Gastroesophageal sphincter (tissue), 4 donors: ENCODE data around the gene MAN2C1. TPM values are rescaled to one million over a fixed set of nuclear protein-coding genes. Genes with fewer than 3 reads are reported as not detected.

Source experiments
- ATAC-seq: fragments of 150-250 bp; one replicate; pipeline ENCODE4 v1.9.1; 2016; ENCODE audit warnings: mild to moderate bottlenecking, moderate library complexity
- H3K27ac ChIP-seq, 4 donors: fragments of 200-600 bp; sonication (generic) in 3 of 4; 1 replicate in 3 of 4; 2 replicates in 1 of 4; pipeline ENCODE4 v1.5.1; 2016 to 2019
- H3K27me3 ChIP-seq: fragments of 200-600 bp; sonication (generic); one replicate; pipeline ENCODE4 v1.5.1; 2019
- H3K36me3 ChIP-seq, 2 donors: fragments of 200-600 bp; sonication (generic); one replicate each; pipeline ENCODE4 v1.5.1; 2019; ENCODE audit warnings: control low read depth in 1 of 2
- H3K4me1 ChIP-seq, 3 donors: fragments of 200-600 bp; sonication (generic); 1 replicate in 2 of 3; 2 replicates in 1 of 3; pipeline ENCODE4 v1.5.1; 2016 to 2019; ENCODE audit warnings: control low read depth in 2 of 3
- H3K4me3 ChIP-seq, 2 donors: fragments of 200-600 bp; sonication (generic); one replicate each; pipeline ENCODE4 v1.5.1; 2019; ENCODE audit warnings: mild to moderate bottlenecking in 1 of 2, moderate library complexity in 1 of 2
- H3K9me3 ChIP-seq, 3 donors: fragments of 200-600 bp; sonication (generic); one replicate each; pipeline ENCODE4 v1.5.1; 2017 to 2019; ENCODE audit warnings: control low read depth in 2 of 3
- EP300 ChIP-seq: sonication (generic); formaldehyde crosslinking; IDR thresholded peaks from one replicate; pipeline ENCODE4 v1.6.1; 2017; ENCODE audit warnings: antibody characterized with exemption, mild to moderate bottlenecking
- POLR2A ChIP-seq, 2 donors: fragments of 450-650 bp; IDR thresholded peaks; one replicate each; pipeline ENCODE4 v1.6.1; 2017; ENCODE audit warnings: antibody characterized with exemption in 2 of 2, mild to moderate bottlenecking in 2 of 2, moderate library complexity in 1 of 2
- POLR2AphosphoS5 ChIP-seq: sonication (generic); formaldehyde crosslinking; IDR thresholded peaks from one replicate; pipeline ENCODE4 v1.6.1; 2017; ENCODE audit warnings: antibody characterized with exemption
- WGBS, 2 donors: methylation state at CpG; one replicate each; pipeline ENCODE4 v1.1.5; 2018; ENCODE audit warnings: low coverage in 1 of 2; 5-methylcytosine and 5-hydroxymethylcytosine counted together
- total RNA-seq, 4 donors: library from RNA; depleted of rRNA; stranded (reverse); fragments of >200 nt; gene quantifications; one replicate each; pipeline ENCODE4 v1.1.0, GENCODE V29; 2016
- TF ChIP-seq, protein P1 (sequence below), 4 experiments: fragments of 200-600 bp in 2 of 4; fragments of 450-650 bp in 2 of 4; sonication (generic) in 1 of 4; IDR thresholded peaks; one replicate each; pipeline ENCODE4 v1.5.1; 2017 to 2019; ENCODE audit warnings: antibody characterized with exemption in 4 of 4, mild to moderate bottlenecking in 2 of 4, moderate library complexity in 2 of 4

Gene MAN2C1
- total RNA-seq, 4 donors from 2014 or later = 78.2 to 269 (median 102) TPM

DNA sequence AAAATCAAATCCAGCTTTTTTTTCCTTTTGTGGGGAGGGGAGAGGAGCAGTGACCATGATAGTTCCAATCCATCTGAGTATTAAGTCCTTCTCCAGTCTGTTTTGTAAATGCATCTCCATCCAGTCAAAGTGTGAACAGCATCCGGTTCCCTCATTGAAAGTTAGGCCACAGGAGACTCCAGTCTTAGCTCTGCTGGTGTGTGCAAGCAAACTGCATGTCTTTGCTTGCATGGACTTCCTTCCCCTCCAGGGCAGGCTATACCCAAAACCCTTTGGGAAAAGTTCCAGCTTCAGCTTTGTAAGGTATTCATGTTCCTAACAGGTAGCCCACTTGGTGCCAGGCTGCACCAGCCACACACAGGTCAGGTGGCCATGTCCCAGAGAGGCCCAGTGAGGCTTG, 3.1 kb upstream of the MAN2C1 start:
- Histone ChIP-seq H3K4me1 (peaks cover 0 to 28% (median 12%) of the 10 kb centered on the region in 3 donors), H3K9me3 (no peaks in the 10 kb centered on the region), H3K4me3 (no peak overlapping the region), H3K27ac (no peak overlapping the region), H3K27me3 (no peaks in the 10 kb centered on the region), H3K36me3 (peaks cover 0 to 75% of the 10 kb centered on the region in 2 donors)
- 100% methylated on average over 1 of the region's 1 CpG; no CpG with 5 or more reads in 1 of the 2 donors for WGBS, 2 donors
- TF ChIP-seq POLR2AphosphoS5 (no peak), EP300 (no peak), POLR2A (IDR thresholded peaks at IDR 0.05) (no peak)
- TF ChIP-seq, protein P1, sequence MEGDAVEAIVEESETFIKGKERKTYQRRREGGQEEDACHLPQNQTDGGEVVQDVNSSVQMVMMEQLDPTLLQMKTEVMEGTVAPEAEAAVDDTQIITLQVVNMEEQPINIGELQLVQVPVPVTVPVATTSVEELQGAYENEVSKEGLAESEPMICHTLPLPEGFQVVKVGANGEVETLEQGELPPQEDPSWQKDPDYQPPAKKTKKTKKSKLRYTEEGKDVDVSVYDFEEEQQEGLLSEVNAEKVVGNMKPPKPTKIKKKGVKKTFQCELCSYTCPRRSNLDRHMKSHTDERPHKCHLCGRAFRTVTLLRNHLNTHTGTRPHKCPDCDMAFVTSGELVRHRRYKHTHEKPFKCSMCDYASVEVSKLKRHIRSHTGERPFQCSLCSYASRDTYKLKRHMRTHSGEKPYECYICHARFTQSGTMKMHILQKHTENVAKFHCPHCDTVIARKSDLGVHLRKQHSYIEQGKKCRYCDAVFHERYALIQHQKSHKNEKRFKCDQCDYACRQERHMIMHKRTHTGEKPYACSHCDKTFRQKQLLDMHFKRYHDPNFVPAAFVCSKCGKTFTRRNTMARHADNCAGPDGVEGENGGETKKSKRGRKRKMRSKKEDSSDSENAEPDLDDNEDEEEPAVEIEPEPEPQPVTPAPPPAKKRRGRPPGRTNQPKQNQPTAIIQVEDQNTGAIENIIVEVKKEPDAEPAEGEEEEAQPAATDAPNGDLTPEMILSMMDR (IDR thresholded peaks at IDR 0.05) = no peak
- no peak for ATAC-seq

DNA sequence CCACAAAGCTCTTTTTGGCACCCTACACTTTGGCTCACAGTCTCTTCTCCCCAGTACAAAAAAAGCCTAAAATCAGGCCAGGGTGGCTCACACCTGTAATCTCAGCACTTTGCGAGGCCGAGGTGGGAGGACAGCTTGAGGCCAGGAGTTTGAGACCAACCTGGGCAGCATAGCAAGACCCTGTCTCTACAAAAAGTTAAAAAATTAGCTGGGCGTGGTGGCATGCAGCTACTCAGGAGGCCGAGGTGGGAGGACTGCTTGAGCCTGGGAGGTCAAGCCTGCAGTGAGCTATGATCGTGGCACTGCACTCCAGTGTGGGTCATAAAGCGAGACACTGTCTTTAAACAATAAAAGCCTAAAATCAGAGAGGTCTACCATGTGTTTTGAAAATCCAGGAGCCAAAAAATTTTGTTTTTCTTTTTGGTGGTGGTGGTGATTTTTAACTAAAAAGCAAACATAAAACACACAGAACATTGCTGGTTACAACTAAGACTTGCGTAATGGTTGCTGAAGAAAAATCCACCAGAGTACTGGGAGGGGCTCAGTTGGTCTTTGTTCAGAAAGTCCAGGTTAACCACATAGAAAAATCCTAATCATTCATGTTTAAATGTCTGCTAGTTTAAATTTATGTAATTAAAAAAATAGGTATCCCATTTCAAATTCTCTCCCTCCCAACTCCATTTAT, 1.6 kb upstream of the MAN2C1 start:
- Histone ChIP-seq H3K27ac (peak overlapping the region in 1 of 4 donors; percentile 100), H3K4me3 (no peak overlapping the region), H3K27me3 (no peaks in the 10 kb centered on the region), H3K36me3 (peaks cover 0 to 75% of the 10 kb centered on the region in 2 donors), H3K9me3 (no peaks in the 10 kb centered on the region), H3K4me1 (peaks cover 0 to 28% (median 12%) of the 10 kb centered on the region in 3 donors)
- WGBS, 2 donors = 91 to 97% methylated on average over 5 to 6 of the region's 7 CpGs
- TF ChIP-seq POLR2AphosphoS5 (no peak), POLR2A (IDR thresholded peaks at IDR 0.05) (no peak), EP300 (no peak)
- TF ChIP-seq, protein P1 (IDR thresholded peaks at IDR 0.05) = no peak
- no peak for ATAC-seq

- no peaks in the 10 kb centered on the region for H3K9me3 ChIP-seq
- peak overlapping the region; percentile 97 to 100 (median 98) for H3K27ac ChIP-seq
- peaks cover 0 to 75% of the 10 kb centered on the region in 2 donors for H3K36me3 ChIP-seq
- H3K27me3 ChIP-seq = no peaks in the 10 kb centered on the region
- no peak for TF ChIP-seq EP300
- TF ChIP-seq, protein P1 (IDR thresholded peaks at IDR 0.05) = no peak
- TF ChIP-seq POLR2A (IDR thresholded peaks at IDR 0.05) = no peak
- no peak for TF ChIP-seq POLR2AphosphoS5
- H3K4me3 ChIP-seq = peak overlapping the region; percentile 93 to 95
- ATAC-seq = no peak
- H3K4me1 ChIP-seq = peaks cover 0 to 28% (median 12%) of the 10 kb centered on the region in 3 donors
- 2 to 5% methylated on average over 12 to 17 of the region's 23 CpGs for WGBS, 2 donors
These were observed 357 bp upstream of the MAN2C1 start for GRCh38 chr15:75368689-75369239.

DNA sequence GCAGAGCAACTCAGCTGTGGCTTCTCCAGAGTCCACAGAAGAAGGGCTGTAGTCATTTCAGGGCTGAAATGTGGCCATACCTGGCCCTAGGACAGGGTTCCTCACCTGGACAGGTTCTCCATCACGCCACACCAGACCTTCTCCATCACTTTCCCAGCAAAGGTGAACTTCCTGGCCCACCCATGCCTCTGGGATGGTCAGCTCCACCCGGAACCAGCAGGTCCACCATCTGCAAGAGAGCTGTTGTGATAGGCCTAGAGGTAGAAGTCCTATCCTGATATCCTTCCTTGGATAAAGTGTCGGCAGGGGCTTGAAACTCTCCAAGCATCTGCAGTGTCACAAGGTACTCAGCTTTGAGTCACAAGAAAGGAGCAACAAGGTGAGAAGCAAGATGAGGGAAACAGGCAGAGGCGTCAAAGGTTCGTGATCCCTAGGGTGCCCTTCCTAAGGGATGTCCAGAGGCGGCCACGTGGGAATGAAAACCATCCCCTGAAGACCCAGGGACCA, 948 bp downstream of the MAN2C1 start:
- 0% methylated on average over 3 of the region's 7 CpGs; no CpG with 5 or more reads in 1 of the 2 donors for WGBS, 2 donors
- H3K27me3 ChIP-seq = no peaks in the 10 kb centered on the region
- peak overlapping the region; percentile 93 to 95 for H3K4me3 ChIP-seq
- peak overlapping the region in 3 of 4 donors; percentile 97 to 100 (median 99) for H3K27ac ChIP-seq
- peaks cover 0 to 28% (median 12%) of the 10 kb centered on the region in 3 donors for H3K4me1 ChIP-seq
- H3K9me3 ChIP-seq = no peaks in the 10 kb centered on the region
- peaks cover 0 to 75% of the 10 kb centered on the region in 2 donors for H3K36me3 ChIP-seq
- ATAC-seq = no peak
- TF ChIP-seq, protein P1 (IDR thresholded peaks at IDR 0.05) = no peak
- TF ChIP-seq POLR2A (IDR thresholded peaks at IDR 0.05) (no peak), POLR2AphosphoS5 (no peak), EP300 (no peak)
